ENCODE measurements around the gene PTPRC.
"Not testable (repeated sequence)": the region's sequence is repeated elsewhere in the genome, so short reads cannot be mapped to it uniquely, and the experiment has no call there.

PTPRC gene

GRCh38 chr1:198638894-198639635 lies at the start of gene PTPRC:
Gene PTPRC (plus strand): TSS chr1:198639040. CDS start chr1:198639269, 229 bp downstream.
- in situ Hi-C loops (cut with MboI; ENCODE audit: low sequenced_read_pairs) = no loop called here

- in situ Hi-C loops (cut with MboI; ENCODE audit: low sequenced_read_pairs) = no loop called here
Measured at GRCh38 chr1:198590454-198590853, 48.4 kb upstream of the PTPRC start.

GRCh38 chr1:198595765-198596164 lies 43.1 kb upstream of the PTPRC start:
- in situ Hi-C loops (cut with MboI; ENCODE audit: low sequenced_read_pairs) = no loop called here

- in situ Hi-C loops (cut with MboI; ENCODE audit: low sequenced_read_pairs) = no loop called here
Measured at GRCh38 chr1:198597690-198598430, 41.0 kb upstream of the PTPRC start.

- in situ Hi-C loops (cut with MboI; ENCODE audit: low sequenced_read_pairs) = no loop called here
Measured at GRCh38 chr1:198598796-198599321, 40.0 kb upstream of the PTPRC start.

- in situ Hi-C loops (cut with MboI; ENCODE audit: low sequenced_read_pairs) = no loop called here
Measured at GRCh38 chr1:198599749-198600148, 39.1 kb upstream of the PTPRC start.

- in situ Hi-C loops (cut with MboI; ENCODE audit: low sequenced_read_pairs) = no loop called here
Measured at GRCh38 chr1:198600906-198601305, 37.9 kb upstream of the PTPRC start.

GRCh38 chr1:198601310-198601709 lies 37.5 kb upstream of the PTPRC start:
- in situ Hi-C loops (cut with MboI; ENCODE audit: low sequenced_read_pairs) = not testable (repeated sequence)

GRCh38 chr1:198601936-198602889 lies 36.6 kb upstream of the PTPRC start:
- in situ Hi-C loops (cut with MboI; ENCODE audit: low sequenced_read_pairs) = no loop called here

GRCh38 chr1:198604975-198605374 lies 33.9 kb upstream of the PTPRC start:
- in situ Hi-C loops (cut with MboI; ENCODE audit: low sequenced_read_pairs) = no loop called here

- in situ Hi-C loops (cut with MboI; ENCODE audit: low sequenced_read_pairs) = no loop called here
Measured at GRCh38 chr1:198605406-198605805, 33.4 kb upstream of the PTPRC start.

GRCh38 chr1:198606020-198606438 lies 32.8 kb upstream of the PTPRC start:
- in situ Hi-C loops (cut with MboI; ENCODE audit: low sequenced_read_pairs) = no loop called here

- in situ Hi-C loops (cut with MboI; ENCODE audit: low sequenced_read_pairs) = no loop called here
Measured at GRCh38 chr1:198607714-198608113, 31.1 kb upstream of the PTPRC start.

GRCh38 chr1:198610362-198610761 lies 28.5 kb upstream of the PTPRC start:
- in situ Hi-C loops (cut with MboI; ENCODE audit: low sequenced_read_pairs) = no loop called here

- in situ Hi-C loops (cut with MboI; ENCODE audit: low sequenced_read_pairs) = no loop called here
Measured at GRCh38 chr1:198611219-198611618, 27.6 kb upstream of the PTPRC start.

GRCh38 chr1:198612471-198613260 lies 26.2 kb upstream of the PTPRC start:
- in situ Hi-C loops (cut with MboI; ENCODE audit: low sequenced_read_pairs) = no loop called here

GRCh38 chr1:198617406-198617805 lies 21.4 kb upstream of the PTPRC start:
- in situ Hi-C loops (cut with MboI; ENCODE audit: low sequenced_read_pairs) = no loop called here

GRCh38 chr1:198619375-198620140 lies 19.3 kb upstream of the PTPRC start:
- in situ Hi-C loops (cut with MboI; ENCODE audit: low sequenced_read_pairs) = no loop called here

GRCh38 chr1:198620218-198620617 lies 18.6 kb upstream of the PTPRC start:
- in situ Hi-C loops (cut with MboI; ENCODE audit: low sequenced_read_pairs) = no loop called here
